NCI-H1048 (cell line): ENCODE data around the gene LASP1NB.
"Not testable (repeated sequence)": the region's sequence is repeated elsewhere in the genome, so short reads cannot be mapped to it uniquely, and the experiment has no call there.

Experiments used
- DNase-seq: peaks from one replicate; lab custom pipeline; 2025; lab: John Stamatoyannopoulos, UW

Gene LASP1NB

DNA sequence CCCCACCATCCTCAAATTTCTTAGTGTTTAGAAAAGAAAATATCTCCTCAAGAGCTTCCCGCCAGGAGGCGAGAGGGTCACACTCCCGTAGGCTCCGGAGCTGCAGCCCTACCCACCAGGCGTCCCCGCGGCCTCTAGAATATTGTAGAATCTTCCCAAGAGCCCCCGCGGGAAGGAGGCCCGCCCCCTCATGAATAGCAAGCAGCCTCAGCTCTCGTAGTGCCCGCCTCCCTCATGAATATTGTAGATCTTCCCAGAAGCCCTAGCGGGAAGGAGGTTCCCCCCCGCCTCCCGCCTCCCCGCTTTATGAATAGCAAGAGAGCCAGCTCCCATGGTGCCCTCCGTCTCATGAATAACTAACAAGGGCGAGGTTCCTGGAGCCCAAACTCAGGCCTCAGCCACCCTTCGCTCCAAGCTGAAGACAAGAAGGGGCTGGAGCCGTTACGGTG is 41.9 kb downstream of the LASP1NB start, which contains the start of gene FBXO47:
Gene FBXO47 (minus strand): TSS at position 114 of the 449 bp plus-strand sequence. CDS start 4,378 bp downstream, outside the sequence.
- no peak for DNase-seq

DNA sequence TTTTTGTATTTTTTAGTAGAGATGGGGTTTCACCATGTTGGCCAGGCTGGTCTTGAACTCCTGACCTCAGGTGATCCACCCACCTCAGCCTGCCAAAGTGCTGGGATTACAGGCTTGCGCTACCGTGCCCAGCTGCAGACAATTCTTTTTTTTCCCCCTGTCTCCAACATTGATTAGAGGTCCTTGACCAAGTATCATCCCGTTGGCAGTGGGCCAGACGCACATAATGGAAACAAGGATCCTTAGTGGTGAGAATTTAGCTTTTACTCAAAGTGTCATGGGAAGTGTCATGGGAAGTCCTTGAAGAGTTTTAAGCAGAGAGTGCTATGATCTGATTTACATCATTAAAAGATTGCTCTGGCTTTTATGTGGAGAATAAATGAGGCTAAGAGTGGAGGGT is 43.9 kb downstream of the LASP1NB start:
- no peak for DNase-seq

DNA sequence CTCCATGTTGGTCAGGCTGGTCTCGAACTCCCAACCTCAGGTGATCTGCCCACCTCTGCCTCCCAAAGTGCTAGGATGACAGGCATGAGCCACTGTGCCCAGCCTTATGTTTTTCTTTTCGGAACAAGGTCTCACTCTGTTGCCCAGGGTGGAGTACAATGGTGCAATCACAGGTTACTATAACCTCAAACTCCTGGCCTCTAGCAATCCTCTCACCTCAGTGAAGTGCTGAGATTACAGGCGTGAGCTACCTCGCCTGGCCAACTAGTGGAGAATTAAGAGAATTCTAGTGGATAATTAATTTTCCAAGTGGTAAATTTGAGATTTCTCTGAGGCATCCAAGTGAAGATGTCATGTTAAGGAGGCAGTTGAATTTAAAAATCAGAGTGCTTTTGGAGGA is 44.7 kb downstream of the LASP1NB start:
- DNase-seq = no peak

DNA sequence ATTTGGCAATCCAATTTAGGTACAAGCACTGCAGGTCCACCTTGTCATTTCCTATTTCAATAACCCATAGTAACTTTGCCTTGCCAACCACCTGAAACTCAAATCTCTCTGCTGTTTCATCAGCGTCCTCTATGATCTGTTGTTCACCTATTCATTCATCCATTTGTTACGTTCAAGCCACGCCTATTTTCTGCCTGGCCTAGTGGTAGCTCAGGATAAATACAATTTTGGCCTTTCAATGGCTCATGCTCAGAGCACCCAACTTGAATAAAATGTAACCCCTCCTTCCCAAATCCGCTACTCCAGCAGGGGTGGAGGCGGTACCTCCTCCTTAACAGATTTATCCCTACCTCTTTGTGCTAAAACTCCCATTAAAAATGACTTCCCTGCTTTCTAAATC is 45.4 kb downstream of the LASP1NB start:
- DNase-seq = no peak

DNA sequence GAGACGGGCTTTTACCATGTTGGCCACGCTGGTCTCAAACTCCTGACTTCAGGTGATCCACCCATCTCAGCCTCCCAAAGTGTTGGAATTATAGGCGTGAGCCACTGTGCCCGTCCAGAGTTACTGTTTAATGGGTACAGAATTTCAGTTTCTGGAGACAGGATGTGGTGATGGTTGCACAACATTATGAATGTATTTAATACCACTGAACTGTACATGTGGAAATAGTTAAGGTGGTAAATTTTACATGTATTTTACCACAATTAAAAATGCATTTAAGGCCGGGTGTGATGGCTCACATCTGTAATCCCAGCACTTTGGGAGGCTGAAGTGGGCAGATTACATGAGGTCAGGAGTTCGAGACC is 50.8 kb downstream of the LASP1NB start:
- DNase-seq = not testable (repeated sequence)

DNA sequence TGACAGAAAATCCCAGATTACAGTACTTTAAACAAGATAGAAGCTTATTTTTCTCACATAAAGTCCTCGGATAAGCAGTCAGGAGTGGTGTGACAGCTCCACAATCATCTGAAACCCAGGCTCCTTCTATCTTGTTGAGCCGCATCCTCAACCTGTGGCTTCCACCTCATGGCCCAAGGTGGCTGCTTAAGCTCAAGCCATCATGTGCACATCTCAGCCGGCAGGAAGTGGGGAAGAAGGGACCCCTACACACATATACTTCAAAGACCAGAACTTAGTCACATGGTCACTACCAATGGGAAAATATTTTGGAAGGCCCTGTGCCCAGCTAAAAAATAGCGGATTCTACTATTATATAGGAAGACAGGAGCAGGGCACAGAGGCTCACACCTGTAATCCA is 52.8 kb downstream of the LASP1NB start:
- no peak for DNase-seq
